A549 (cell line): ENCODE data around the gene MANEAL. TPM values are rescaled to one million over a fixed set of nuclear protein-coding genes. Genes with fewer than 3 reads are reported as not detected.
"Not testable (repeated sequence)": the region's sequence is repeated elsewhere in the genome, so short reads cannot be mapped to it uniquely, and the experiment has no call there.

Experiments used
- ATAC-seq, 2 experiments: fragments of 200-7000 bp in 1 of 2; fragments of >200 bp in 1 of 2; cut with Nextera tagmentation in 1 of 2; cut with Tn5 transposase in 1 of 2; 3 replicates each; pipeline versions ENCODE4 v1.8.0 to v1.9.1; 2018 to 2020; ENCODE audit warnings: mild to moderate bottlenecking in 1 of 2, moderate library complexity in 1 of 2
- CTCF ChIA-PET: fragments of 300-600 bp; sonication (Branson Sonifier 250); formaldehyde crosslinking; extraction: SDS; loops from one replicate; lab custom pipeline; 2021; ENCODE audit warnings: antibody characterized with exemption, inconsistent platforms; lab: Yijun Ruan, JAX
- POLR2A ChIA-PET: fragments of 350-600 bp; formaldehyde crosslinking; extraction: SDS; loops from one replicate; lab custom pipeline; 2021; ENCODE audit warnings: antibody characterized with exemption, inconsistent platforms; lab: Yijun Ruan, JAX
- DNase-seq, 2 experiments: peaks; one replicate each; pipeline versions ENCODE4 v3.0.0 to v3.0.0-alpha.2; 2011 to 2016; ENCODE audit warnings: low read depth in 1 of 2, low spot score in 1 of 2
- FAIRE-seq: peaks from 2 replicates; lab custom pipeline; 2011; peaks lifted over from hg19 to GRCh38; lab: Jason Lieb, UNC
- H3K27ac ChIP-seq, 2 experiments: fragments of >200 bp; sonication (Bioruptor Twin); formaldehyde crosslinking; 3 replicates each; pipeline ENCODE4 v1.5.1; 2016 to 2017
- H3K4me1 ChIP-seq: fragments of >200 bp; sonication (Bioruptor Twin); formaldehyde crosslinking; 3 replicates; pipeline ENCODE4 v1.6.1; 2016
- H3K4me2 ChIP-seq: fragments of >200 bp; sonication (Bioruptor Twin); formaldehyde crosslinking; 3 replicates; pipeline ENCODE4 v1.6.1; 2016
- H3K4me3 ChIP-seq: fragments of >200 bp; sonication (Bioruptor Twin); formaldehyde crosslinking; 3 replicates; pipeline ENCODE4 v1.5.1; 2016
- H3K9me3 ChIP-seq: fragments of >200 bp; sonication (Bioruptor Twin); formaldehyde crosslinking; 3 replicates; pipeline ENCODE4 v1.6.1; 2016
- BCL3 ChIP-seq: fragments of >200 bp; sonication (Bioruptor Twin); formaldehyde crosslinking; IDR thresholded peaks from 3 replicates; pipeline ENCODE4 v1.6.1; 2016
- CBX8 ChIP-seq: fragments of 200-600 bp; sonication (generic); IDR thresholded peaks from 2 replicates; pipeline ENCODE4 v1.6.1; 2016
- CTCF ChIP-seq: fragments of >200 bp; sonication (Bioruptor Twin); formaldehyde crosslinking; IDR thresholded peaks from 3 replicates; pipeline ENCODE4 v1.5.1; 2016
- EHF ChIP-seq: fragments of 250-450 bp; sonication (Bioruptor Pico); IDR thresholded peaks from 2 replicates; pipeline ENCODE4 v1.5.0; 2020; ENCODE audit warnings: mild to moderate bottlenecking
- EHMT2 ChIP-seq: fragments of 200-600 bp; sonication (generic); IDR thresholded peaks from 2 replicates; pipeline ENCODE4 v1.6.1; 2016; ENCODE audit warnings: antibody characterized with exemption, low read depth, mild to moderate bottlenecking, moderate library complexity
- ESRRA ChIP-seq: fragments of 150-350 bp; IDR thresholded peaks from 2 replicates; pipeline ENCODE4 v1.6.1; 2014; ENCODE audit warnings: mild to moderate bottlenecking, low read length, borderline replicate concordance
- HDAC2 ChIP-seq: fragments of 200-600 bp; sonication (generic); IDR thresholded peaks from 2 replicates; pipeline ENCODE4 v1.6.1; 2016
- HOXB13 ChIP-seq: fragments of 250-450 bp; sonication (Bioruptor Pico); IDR thresholded peaks from 2 replicates; pipeline ENCODE4 v1.5.0; 2020; ENCODE audit warnings: low read depth, mild to moderate bottlenecking, moderate library complexity
- JUN ChIP-seq, 2 experiments: fragments of >200 bp; sonication (Bioruptor Twin); formaldehyde crosslinking; IDR thresholded peaks; 2 replicates in 1 of 2; 3 replicates in 1 of 2; pipeline ENCODE4 v1.6.1; 2016 to 2017
- JUNB ChIP-seq: fragments of >200 bp; sonication (Bioruptor Twin); formaldehyde crosslinking; IDR thresholded peaks from 2 replicates; pipeline ENCODE4 v1.6.1; 2016
- KDM5A ChIP-seq: fragments of 200-600 bp; sonication (generic); IDR thresholded peaks from 2 replicates; pipeline ENCODE4 v1.6.1; 2016; ENCODE audit warnings: antibody characterized with exemption, mild to moderate bottlenecking
- MYC ChIP-seq: IDR thresholded peaks from 2 replicates; pipeline ENCODE4 v1.6.1; 2012; ENCODE audit warnings: mild to moderate bottlenecking, inconsistent platforms, low read length, improper control_type of control experiment, borderline replicate concordance
- PHF8 ChIP-seq: fragments of 200-600 bp; sonication (generic); IDR thresholded peaks from 2 replicates; pipeline ENCODE4 v1.6.1; 2016; ENCODE audit warnings: low read depth, mild to moderate bottlenecking, antibody characterized with exemption, moderate library complexity, borderline replicate concordance
- POLR2A ChIP-seq: IDR thresholded peaks from 2 replicates; pipeline ENCODE4 v1.6.1; 2012; ENCODE audit warnings: mild to moderate bottlenecking, low read length
- POLR2AphosphoS2 ChIP-seq: conservative IDR thresholded peaks from 2 replicates; pipeline ENCODE4 v1.6.1; 2012; ENCODE audit warnings: low read length, improper control_type of control experiment, inconsistent platforms
- RAD21 ChIP-seq, 2 experiments: fragments of >200 bp in 1 of 2; sonication (Bioruptor Twin) in 1 of 2; formaldehyde crosslinking in 1 of 2; IDR thresholded peaks in 1 of 2; conservative IDR thresholded peaks in 1 of 2; 2 replicates in 1 of 2; 3 replicates in 1 of 2; pipeline ENCODE4 v1.6.1; 2012 to 2018; ENCODE audit warnings: inconsistent platforms in 1 of 2
- RCOR1 ChIP-seq: fragments of 150-350 bp; IDR thresholded peaks from 2 replicates; pipeline ENCODE4 v1.6.1; 2014; ENCODE audit warnings: antibody characterized with exemption, low read length, low read depth
- SREBF2 ChIP-seq: fragments of 450-650 bp; IDR thresholded peaks from 2 replicates; pipeline ENCODE4 v1.6.1; 2014; ENCODE audit warnings: mild to moderate bottlenecking, moderate library complexity
- ZC3H11A ChIP-seq: fragments of 450-650 bp; IDR thresholded peaks from 2 replicates; pipeline ENCODE4 v1.6.1; 2014; ENCODE audit warnings: antibody characterized with exemption, mild to moderate bottlenecking
- ZFP36 ChIP-seq: fragments of 450-650 bp; IDR thresholded peaks from 2 replicates; pipeline ENCODE4 v1.6.1; 2014; ENCODE audit warnings: borderline replicate concordance; ENCODE audit not compliant: partially characterized antibody
- ZNF302 ChIP-seq: fragments of 250-450 bp; sonication (Bioruptor Pico); IDR thresholded peaks from 2 replicates; pipeline ENCODE4 v1.9.0; 2021; ENCODE audit warnings: inconsistent platforms, mild to moderate bottlenecking, moderate library complexity
- WGBS: methylation state at CpG from one replicate; pipeline ENCODE4 v1.1.6; 2017; ENCODE audit errors: missing lambda C conversion rate; 5-methylcytosine and 5-hydroxymethylcytosine counted together
- polyA plus RNA-seq, 4 experiments: library from polyadenylated mRNA; depleted of rRNA in 3 of 4; stranded (reverse); fragments of >200 nt; fragmentation: RNase III in 1 of 4; extraction: RNeasy Plus Mini Kit Qiagen cat#74134 plus additional on column Dnase treatment in 1 of 4; gene quantifications; 2 replicates in 3 of 4; 3 replicates in 1 of 4; pipeline ENCODE4 v1.2.3, GENCODE V29; 2011 to 2017

The MANEAL gene
- polyA plus RNA-seq, 2 of the 4 experiments (the other 2 are of a cell fraction), result 8.9 to 15.5 TPM

- ATAC-seq (peak; percentile 22 to 67; a peak in 3 of 6 replicates), DNase-seq (peak in 1 of 2 experiments; percentile 22), FAIRE-seq (no peak)
- Histone ChIP-seq H3K4me1 (no peaks in the 10 kb centered on the region), H3K4me2 (peak overlapping the region; percentile 94), H3K27ac (no peak overlapping the region), H3K4me3 (peak overlapping the region; percentile 38), H3K9me3 (no peaks in the 10 kb centered on the region)
- POLR2A ChIA-PET, result interaction anchor here (1.8 kb wide), 1 partner anchor 42 kb away, joined by 9 read pairs; the partner anchor contains the start of genes C1orf122 and YRDC
- no peak for TF ChIP-seq ZFP36
- peak in 1 of 2 experiments; percentile 31; a peak in 2 of 5 replicates for TF ChIP-seq RAD21 (conservative IDR thresholded peaks at IDR 0.05 in 1 of 2, IDR thresholded peaks at IDR 0.05 in 1 of 2)
- TF ChIP-seq HDAC2, result no peak
- no peak for TF ChIP-seq EHF (CRISPR knock-in tag)
- 0 out of 3 replicates have a peak, but pooled peaks have one; percentile 13 for TF ChIP-seq CTCF
- no peak for TF ChIP-seq POLR2AphosphoS2
- TF ChIP-seq SREBF2, result no peak
- TF ChIP-seq CBX8, result no peak
- CTCF ChIA-PET, result interaction anchor here (0.6 to 1.7 kb wide), 3 partner anchors 11 to 77 kb away, joined by 3 to 4 read pairs (median 3); no protein-coding TSS in a partner anchor
- 4% methylated on average over 16 of the region's 27 CpGs for WGBS
These were observed 27.6 kb upstream of the MANEAL start for GRCh38 chr1:37765916-37766664.

GRCh38 chr1:37767488-37767887 lies 26.2 kb upstream of the MANEAL start:
- no peak for FAIRE-seq
- no peak overlapping the region for H3K27ac ChIP-seq
- H3K4me2 ChIP-seq, result no peak overlapping the region
- no peak overlapping the region for H3K4me3 ChIP-seq
- no peaks in the 10 kb centered on the region for H3K9me3 ChIP-seq
- ChIA-PET CTCF (interaction anchor here (1.1 kb wide), 1 partner anchor 164 kb away, joined by 4 read pairs; no protein-coding TSS in a partner anchor), POLR2A (no interaction called here)
- DNase-seq, result no peak
- TF ChIP-seq JUNB (no peak), EHF (CRISPR knock-in tag) (no peak), PHF8 (no peak), JUN (IDR thresholded peaks at IDR 0.05) (no peak), RCOR1 (no peak), BCL3 (no peak), ZNF302 (CRISPR knock-in tag) (no peak), ESRRA (no peak), CTCF (no peak), KDM5A (no peak), HOXB13 (CRISPR knock-in tag) (no peak), MYC (no peak), EHMT2 (no peak), CBX8 (no peak), ZC3H11A (no peak), POLR2A (no peak)
- ATAC-seq, result no peak
- no peaks in the 10 kb centered on the region for H3K4me1 ChIP-seq
- 0% methylated on average over 2 of the region's 2 CpGs for WGBS

GRCh38 chr1:37771440-37771839 lies 22.2 kb upstream of the MANEAL start:
- POLR2A ChIA-PET, H3K9me3 ChIP-seq, H3K4me2 ChIP-seq, H3K4me3 ChIP-seq, FAIRE-seq, DNase-seq, H3K27ac ChIP-seq, ATAC-seq, CTCF ChIA-PET, H3K4me1 ChIP-seq: not testable (repeated sequence)
